GM18519 (cell line): ENCODE measurements around the gene SEC11A.
"Not testable (repeated sequence)": the region's sequence is repeated elsewhere in the genome, so short reads cannot be mapped to it uniquely, and the experiment has no call there.

ENCODE experiments used
- ATAC-seq: cut with Tn5 transposase; IDR thresholded peaks from one replicate; pipeline ENCODE4 v1.9.1; 2021; ENCODE audit warnings: mild to moderate bottlenecking, moderate library complexity; ENCODE audit not compliant: unreplicated experiment, low FRiP score

Gene SEC11A

GRCh38 chr15:84716036-84716732 lies at the start of gene SEC11A:
Gene SEC11A, minus strand, starts transcription at chr15:84716139. Its CDS starts 64 bp downstream, at chr15:84716075.
- peak; percentile 82 for ATAC-seq

- no peak for ATAC-seq
These were observed 49.7 kb upstream of the SEC11A start for GRCh38 chr15:84765675-84766074.

- no peak for ATAC-seq
These were observed 49.0 kb upstream of the SEC11A start for GRCh38 chr15:84764989-84765388.

GRCh38 chr15:84764585-84764984 lies 48.6 kb upstream of the SEC11A start:
- ATAC-seq: no peak

GRCh38 chr15:84762840-84763572 lies 47.1 kb upstream of the SEC11A start:
- no peak for ATAC-seq

GRCh38 chr15:84761607-84762131 lies 45.7 kb upstream of the SEC11A start:
- ATAC-seq: no peak

GRCh38 chr15:84760219-84760618 lies 44.3 kb upstream of the SEC11A start:
- ATAC-seq: no peak

GRCh38 chr15:84759018-84759417 lies 43.1 kb upstream of the SEC11A start:
- no peak for ATAC-seq

GRCh38 chr15:84755736-84756527 lies 40.0 kb upstream of the SEC11A start:
- no peak for ATAC-seq

GRCh38 chr15:84754889-84755288 lies 39.0 kb upstream of the SEC11A start:
- ATAC-seq: not testable (repeated sequence)

GRCh38 chr15:84752700-84753099 lies 36.8 kb upstream of the SEC11A start:
- no peak for ATAC-seq

- ATAC-seq: no peak
These were observed 36.3 kb upstream of the SEC11A start for GRCh38 chr15:84752195-84752594.

GRCh38 chr15:84751721-84752120 lies 35.8 kb upstream of the SEC11A start:
- not testable (repeated sequence) for ATAC-seq

- ATAC-seq: no peak
These were observed 34.7 kb upstream of the SEC11A start for GRCh38 chr15:84750583-84751092.

- no peak for ATAC-seq
These were observed 33.4 kb upstream of the SEC11A start for GRCh38 chr15:84749111-84749991.

- peak; percentile 31 for ATAC-seq
These were observed 32.6 kb upstream of the SEC11A start, which contains the start of gene ZNF592 for GRCh38 chr15:84748274-84749110. Gene ZNF592, plus strand, starts transcription at chr15:84748592. Its CDS starts 34,084 bp downstream, at chr15:84782676.

GRCh38 chr15:84747416-84748273 lies 31.7 kb upstream of the SEC11A start:
- ATAC-seq: peak; percentile 27

GRCh38 chr15:84741121-84741520 lies 25.2 kb upstream of the SEC11A start:
- no peak for ATAC-seq
